Anterior cingulate cortex (tissue), 58 donors: ENCODE results near the gene LAPTM5.
"Not testable (repeated sequence)": the region's sequence is repeated elsewhere in the genome, so short reads cannot be mapped to it uniquely, and the experiment has no call there.

Experiments used
- DNase-seq, 58 donors: peaks; one replicate each; lab custom pipeline; 2025; lab: John Stamatoyannopoulos, UW

LAPTM5 gene

GRCh38 chr1:30757352-30758120 is at the start of gene LAPTM5:
TSS of gene LAPTM5 (minus strand) at chr1:30757774. CDS start at chr1:30757745, 29 bp downstream.
- DNase-seq = peak in 11 of 58 donors; percentile 11 to 33 (median 21)

- no peak for DNase-seq
These were observed 49.1 kb upstream of the LAPTM5 start for GRCh38 chr1:30806381-30807317.

GRCh38 chr1:30805304-30806003 is 47.9 kb upstream of the LAPTM5 start:
- DNase-seq = no peak

GRCh38 chr1:30804822-30805221 is 47.2 kb upstream of the LAPTM5 start:
- DNase-seq = no peak

GRCh38 chr1:30804352-30804751 is 46.8 kb upstream of the LAPTM5 start:
- DNase-seq = no peak

GRCh38 chr1:30803562-30803961 is 46.0 kb upstream of the LAPTM5 start:
- no peak for DNase-seq

- DNase-seq = peak; percentile 37 to 94 (median 76)
These were observed 44.2 kb upstream of the LAPTM5 start for GRCh38 chr1:30801771-30802198.

- DNase-seq = no peak
These were observed 41.6 kb upstream of the LAPTM5 start for GRCh38 chr1:30799233-30799511.

- peak in 4 of 58 donors; percentile 7 to 44 (median 24) for DNase-seq
These were observed 41.0 kb upstream of the LAPTM5 start for GRCh38 chr1:30798389-30799232.

- DNase-seq = no peak
These were observed 37.5 kb upstream of the LAPTM5 start for GRCh38 chr1:30795026-30795425.

- no peak for DNase-seq
These were observed 36.7 kb upstream of the LAPTM5 start for GRCh38 chr1:30794260-30794659.

- no peak for DNase-seq
These were observed 35.6 kb upstream of the LAPTM5 start for GRCh38 chr1:30793209-30793608.

GRCh38 chr1:30791868-30792267 is 34.3 kb upstream of the LAPTM5 start:
- DNase-seq = no peak

GRCh38 chr1:30790850-30791778 is 33.5 kb upstream of the LAPTM5 start:
- no peak for DNase-seq

GRCh38 chr1:30790256-30790525 is 32.6 kb upstream of the LAPTM5 start:
- not testable (repeated sequence) for DNase-seq

GRCh38 chr1:30789388-30790255 is 32.0 kb upstream of the LAPTM5 start:
- no peak for DNase-seq

- peak in 10 of 58 donors; percentile 16 to 38 (median 24) for DNase-seq
These were observed 31.2 kb upstream of the LAPTM5 start for GRCh38 chr1:30788580-30789387.
